Lower lobe of right lung (tissue), 2 donors: ENCODE results near the gene ADGRB3. TPM values are rescaled to one million over a fixed set of nuclear protein-coding genes. Genes with fewer than 3 reads are reported as not detected.

Experiments used
- ATAC-seq, 2 donors: fragments of 200-7000 bp; cut with Tn5 transposase; one replicate each; pipeline ENCODE4 v1.9.1; 2020 to 2022; ENCODE audit warnings: mild to moderate bottlenecking in 2 of 2, moderate library complexity in 2 of 2
- DNase-seq: peaks from one replicate; pipeline ENCODE4 v3.0.0-alpha.2; 2020
- H3K27ac ChIP-seq: fragments of 200-600 bp; one replicate; pipeline ENCODE4 v1.8.0; 2022
- H3K27me3 ChIP-seq: fragments of 200-600 bp; one replicate; pipeline ENCODE4 v1.8.0; 2022; ENCODE audit warnings: low read depth
- H3K36me3 ChIP-seq: fragments of 200-600 bp; one replicate; pipeline ENCODE4 v1.8.0; 2022; ENCODE audit warnings: mild to moderate bottlenecking
- H3K4me1 ChIP-seq: fragments of 200-600 bp; one replicate; pipeline ENCODE4 v1.8.0; 2022
- H3K4me3 ChIP-seq: fragments of 200-600 bp; one replicate; pipeline ENCODE4 v1.8.0; 2022; ENCODE audit warnings: mild to moderate bottlenecking
- H3K9me3 ChIP-seq: fragments of 200-600 bp; one replicate; pipeline ENCODE4 v1.8.0; 2022
- intact Hi-C: fragments of 100-400 bp; cut with DNase I; formaldehyde crosslinking; loops from one replicate; pipeline ENCODE4 v1.11.0; 2022
- total RNA-seq: library from RNA; stranded (reverse); fragmentation: NEBNext Ultra II Directional; extraction: Animal tissue kit (Norgen Biotek cat#: 25700); gene quantifications from one replicate; pipeline ENCODE4 v1.2.1, GENCODE V29; 2021
- TF ChIP-seq, protein P1 (sequence below): fragments of 200-600 bp; IDR thresholded peaks from one replicate; pipeline ENCODE4 v1.8.0; 2022; ENCODE audit warnings: antibody characterized with exemption, mild to moderate bottlenecking
- donor health status: DM: no; HTN: yes; CAD: no; lungs with severe emphysema.

Gene ADGRB3
- total RNA-seq, 1 donor from 2014 or later: 2.3 TPM

DNA sequence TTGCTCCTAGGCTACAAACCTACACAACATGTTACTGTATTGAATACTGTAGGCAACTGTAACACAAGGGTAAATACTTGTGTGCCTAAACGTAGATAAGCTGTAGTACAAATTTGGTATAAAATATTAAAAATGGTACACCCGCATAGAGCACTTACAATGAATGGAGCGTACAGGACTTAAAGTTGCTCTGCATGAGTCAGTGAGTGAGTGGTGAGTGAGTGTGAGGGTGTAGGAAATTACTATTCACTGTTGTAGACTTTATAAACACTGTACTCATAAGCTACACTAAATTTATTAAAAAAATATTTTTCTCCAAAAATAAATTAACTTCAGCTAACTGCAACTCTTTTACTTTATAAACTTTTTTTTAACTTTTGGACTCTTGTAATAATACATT, 391.6 kb downstream of the ADGRB3 start:
- intact Hi-C loops: no loop called here
- no peak for ATAC-seq

DNA sequence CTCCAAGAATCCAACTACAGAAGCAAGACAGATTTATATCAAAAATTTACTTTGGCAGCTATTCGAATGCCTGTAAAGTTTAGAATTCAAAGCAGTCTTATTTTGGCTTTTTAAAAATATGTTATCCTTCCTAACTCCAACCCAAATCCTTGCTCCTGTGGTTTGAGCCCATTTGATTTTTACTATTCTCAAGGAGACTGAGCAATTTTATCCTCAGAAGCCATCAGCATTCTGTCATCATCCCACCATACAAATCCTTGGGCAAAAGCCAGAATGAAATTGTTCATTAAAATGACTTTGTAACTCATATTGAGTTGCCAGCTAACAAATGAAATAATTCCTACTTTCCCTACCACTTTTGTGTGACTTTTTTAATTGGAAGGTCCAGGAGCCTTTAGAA, 392.8 kb downstream of the ADGRB3 start:
- no peaks in the 10 kb centered on the region for H3K27me3 ChIP-seq
- no peak overlapping the region for H3K4me3 ChIP-seq
- intact Hi-C loops: no loop called here
- H3K9me3 ChIP-seq: no peaks in the 10 kb centered on the region
- no peak overlapping the region for H3K27ac ChIP-seq
- no peaks in the 10 kb centered on the region for H3K4me1 ChIP-seq
- TF ChIP-seq, protein P1, sequence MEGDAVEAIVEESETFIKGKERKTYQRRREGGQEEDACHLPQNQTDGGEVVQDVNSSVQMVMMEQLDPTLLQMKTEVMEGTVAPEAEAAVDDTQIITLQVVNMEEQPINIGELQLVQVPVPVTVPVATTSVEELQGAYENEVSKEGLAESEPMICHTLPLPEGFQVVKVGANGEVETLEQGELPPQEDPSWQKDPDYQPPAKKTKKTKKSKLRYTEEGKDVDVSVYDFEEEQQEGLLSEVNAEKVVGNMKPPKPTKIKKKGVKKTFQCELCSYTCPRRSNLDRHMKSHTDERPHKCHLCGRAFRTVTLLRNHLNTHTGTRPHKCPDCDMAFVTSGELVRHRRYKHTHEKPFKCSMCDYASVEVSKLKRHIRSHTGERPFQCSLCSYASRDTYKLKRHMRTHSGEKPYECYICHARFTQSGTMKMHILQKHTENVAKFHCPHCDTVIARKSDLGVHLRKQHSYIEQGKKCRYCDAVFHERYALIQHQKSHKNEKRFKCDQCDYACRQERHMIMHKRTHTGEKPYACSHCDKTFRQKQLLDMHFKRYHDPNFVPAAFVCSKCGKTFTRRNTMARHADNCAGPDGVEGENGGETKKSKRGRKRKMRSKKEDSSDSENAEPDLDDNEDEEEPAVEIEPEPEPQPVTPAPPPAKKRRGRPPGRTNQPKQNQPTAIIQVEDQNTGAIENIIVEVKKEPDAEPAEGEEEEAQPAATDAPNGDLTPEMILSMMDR: no peak
- DNase-seq: no peak
- ATAC-seq: no peak
- H3K36me3 ChIP-seq: no peaks in the 10 kb centered on the region

More for the DNA sequence above, 391.6 kb downstream of the ADGRB3 start:
- Histone ChIP-seq H3K27me3 (no peaks in the 10 kb centered on the region), H3K9me3 (no peaks in the 10 kb centered on the region), H3K4me3 (no peak overlapping the region), H3K27ac (no peak overlapping the region), H3K36me3 (no peaks in the 10 kb centered on the region), H3K4me1 (no peaks in the 10 kb centered on the region)
- TF ChIP-seq, protein P1: no peak
- no peak for DNase-seq

DNA sequence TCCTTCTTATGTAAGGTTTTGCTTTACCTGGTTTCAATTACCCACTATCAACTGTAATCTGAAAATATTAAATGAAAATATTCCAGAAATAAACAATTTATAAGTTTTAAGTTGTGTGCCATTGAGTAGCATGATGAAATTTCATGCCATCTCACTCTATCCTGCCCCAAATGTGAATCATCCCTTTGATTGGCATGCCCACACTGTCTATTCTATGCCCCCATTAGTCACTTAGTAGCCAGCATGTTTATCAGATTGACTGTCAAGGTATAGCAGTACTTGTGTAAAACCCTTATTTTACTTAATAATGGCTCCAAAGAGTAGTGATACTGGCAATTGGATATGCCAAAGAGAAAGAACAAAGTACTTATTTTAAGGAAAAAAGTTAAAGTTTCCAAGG, 403.8 kb downstream of the ADGRB3 start:
- Histone ChIP-seq H3K36me3 (no peaks in the 10 kb centered on the region), H3K4me3 (no peak overlapping the region), H3K27ac (no peak overlapping the region), H3K9me3 (no peaks in the 10 kb centered on the region), H3K4me1 (no peaks in the 10 kb centered on the region), H3K27me3 (no peaks in the 10 kb centered on the region)
- ATAC-seq: no peak
- intact Hi-C loops: no loop called here
- TF ChIP-seq, protein P1: no peak
- no peak for DNase-seq

DNA sequence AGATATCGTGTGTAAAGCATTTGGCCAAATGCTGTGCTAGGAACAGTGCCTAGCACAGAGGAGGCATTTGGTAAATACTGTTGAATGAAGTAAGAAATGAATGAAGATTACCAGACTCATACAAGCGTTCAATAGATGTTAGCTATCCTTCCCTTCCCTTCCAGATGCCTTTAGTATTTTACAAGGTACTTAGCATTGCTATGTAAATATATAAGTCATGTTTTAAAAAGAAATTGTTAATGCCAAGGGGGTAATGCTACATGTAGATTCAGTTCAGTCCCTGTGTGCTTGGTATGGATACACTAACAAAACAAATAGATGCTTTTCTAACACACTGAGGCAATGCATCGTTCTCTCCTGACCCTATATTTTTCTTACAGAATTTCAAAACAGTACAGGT, 407.2 kb downstream of the ADGRB3 start:
- Histone ChIP-seq H3K9me3 (no peaks in the 10 kb centered on the region), H3K4me1 (no peaks in the 10 kb centered on the region), H3K27ac (no peak overlapping the region), H3K27me3 (no peaks in the 10 kb centered on the region), H3K36me3 (no peaks in the 10 kb centered on the region), H3K4me3 (no peak overlapping the region)
- TF ChIP-seq, protein P1: no peak
- no peak for ATAC-seq
- no peak for DNase-seq
- intact Hi-C loops: no loop called here

DNA sequence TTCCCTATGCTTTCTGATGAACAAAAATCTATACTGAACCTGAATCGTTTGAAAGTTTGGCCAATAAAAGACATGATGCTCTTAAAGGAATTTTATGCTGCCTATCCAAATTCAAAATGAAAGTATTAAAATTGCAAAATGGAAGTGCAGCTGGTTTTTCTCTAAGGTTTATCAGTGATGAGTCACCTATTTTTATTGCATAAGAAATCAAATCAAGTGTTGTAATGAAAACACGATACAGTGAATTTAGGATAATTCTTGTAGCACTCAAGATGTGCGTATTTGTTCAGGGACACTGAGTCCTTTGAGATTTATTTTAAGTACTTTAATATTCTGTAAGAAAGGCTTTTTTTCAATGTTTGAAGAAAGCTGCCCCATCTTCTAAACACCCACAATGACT, 409.5 kb downstream of the ADGRB3 start:
- DNase-seq (no peak), ATAC-seq (no peak)
- Histone ChIP-seq H3K4me3 (no peak overlapping the region), H3K36me3 (no peaks in the 10 kb centered on the region), H3K27ac (no peak overlapping the region), H3K9me3 (no peaks in the 10 kb centered on the region), H3K27me3 (no peaks in the 10 kb centered on the region), H3K4me1 (no peaks in the 10 kb centered on the region)
- intact Hi-C loops: no loop called here
- TF ChIP-seq, protein P1: no peak

DNA sequence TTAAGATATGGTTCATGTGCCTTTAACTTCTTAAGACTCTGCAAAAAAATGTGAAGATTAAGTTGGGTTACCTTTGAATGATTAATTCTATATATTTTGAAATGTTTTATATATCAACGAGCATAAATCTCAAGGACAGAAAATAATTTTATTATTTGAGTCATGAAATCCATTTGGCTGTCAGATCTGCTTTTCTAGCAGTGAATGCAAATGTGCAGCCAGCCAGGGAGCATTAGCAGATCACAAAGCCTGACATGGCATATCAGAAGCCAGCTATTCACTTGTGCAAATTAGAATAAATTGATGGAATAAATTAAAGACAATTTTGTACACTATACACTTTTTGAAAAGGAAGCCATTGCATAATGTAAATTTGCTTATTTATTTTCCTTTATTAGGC, 424.3 kb downstream of the ADGRB3 start:
- Histone ChIP-seq H3K9me3 (no peaks in the 10 kb centered on the region), H3K27ac (no peak overlapping the region), H3K4me1 (no peaks in the 10 kb centered on the region), H3K4me3 (no peak overlapping the region), H3K36me3 (no peaks in the 10 kb centered on the region), H3K27me3 (no peaks in the 10 kb centered on the region)
- ATAC-seq: no peak
- TF ChIP-seq, protein P1: no peak
- DNase-seq: no peak
- intact Hi-C loops: no loop called here
